ENCODE data around the gene FMNL2. TPM values are rescaled to one million over a fixed set of nuclear protein-coding genes. Genes with fewer than 3 reads are reported as not detected.
A peak's percentile ranks its signal among the peaks of the same experiment; 100 is the strongest.

FMNL2 gene
- total RNA-seq, 1 experiment from 2014 or later, result 33.6 TPM

DNA sequence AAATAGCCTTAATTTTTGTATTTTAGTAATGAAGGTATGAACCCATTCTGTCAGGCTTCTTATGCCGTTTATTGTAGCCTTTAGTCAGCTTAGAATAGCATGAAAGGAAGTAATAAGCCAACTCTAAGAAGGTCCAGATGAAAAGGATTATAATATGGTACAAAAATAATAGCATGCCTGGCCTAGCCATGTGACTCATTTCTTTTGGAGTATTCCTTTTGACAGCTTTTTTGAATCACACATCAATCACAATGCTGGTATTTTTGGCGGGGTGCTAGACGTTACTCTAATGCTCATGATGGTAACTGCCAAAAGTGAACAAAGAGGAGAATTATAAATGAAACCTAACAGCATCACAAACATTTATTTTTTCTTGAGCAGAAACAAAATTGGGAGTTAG, 19.9 kb downstream of the FMNL2 start:
- POLR2A ChIA-PET, result interaction anchor here (0.5 to 0.8 kb wide), 2 partner anchors 15 to 148 kb away, joined by 3 read pairs; no protein-coding TSS in a partner anchor
- no peaks in the 10 kb centered on the region; the same call in 1 of the 2 replicates for H3K4me1 ChIP-seq (ENCODE audit: control insufficient read depth, insufficient read depth, low read length)
- no peak overlapping the region for H3K4me3 ChIP-seq (ENCODE audit: low read depth in 2 of 2, low read length in 2 of 2)
- H3K27me3 ChIP-seq (ENCODE audit: control insufficient read depth, insufficient read depth, low read length), result no peaks in the 10 kb centered on the region
- H3K27ac ChIP-seq (ENCODE audit: low read length), result no peak overlapping the region
- no peaks in the 10 kb centered on the region for H3K9me3 ChIP-seq (ENCODE audit: control insufficient read depth, insufficient read depth, low read depth, low read length)
- in situ Hi-C loops (cut with HindIII; ENCODE audit: low pct_unique_long_range_greater_than_20kb, low sequenced_read_pairs) (no loop called here), intact Hi-C loops (cut with micrococcal nuclease; ENCODE audit: unreplicated experiment) (no loop called here)
- TF ChIP-seq, protein P1, sequence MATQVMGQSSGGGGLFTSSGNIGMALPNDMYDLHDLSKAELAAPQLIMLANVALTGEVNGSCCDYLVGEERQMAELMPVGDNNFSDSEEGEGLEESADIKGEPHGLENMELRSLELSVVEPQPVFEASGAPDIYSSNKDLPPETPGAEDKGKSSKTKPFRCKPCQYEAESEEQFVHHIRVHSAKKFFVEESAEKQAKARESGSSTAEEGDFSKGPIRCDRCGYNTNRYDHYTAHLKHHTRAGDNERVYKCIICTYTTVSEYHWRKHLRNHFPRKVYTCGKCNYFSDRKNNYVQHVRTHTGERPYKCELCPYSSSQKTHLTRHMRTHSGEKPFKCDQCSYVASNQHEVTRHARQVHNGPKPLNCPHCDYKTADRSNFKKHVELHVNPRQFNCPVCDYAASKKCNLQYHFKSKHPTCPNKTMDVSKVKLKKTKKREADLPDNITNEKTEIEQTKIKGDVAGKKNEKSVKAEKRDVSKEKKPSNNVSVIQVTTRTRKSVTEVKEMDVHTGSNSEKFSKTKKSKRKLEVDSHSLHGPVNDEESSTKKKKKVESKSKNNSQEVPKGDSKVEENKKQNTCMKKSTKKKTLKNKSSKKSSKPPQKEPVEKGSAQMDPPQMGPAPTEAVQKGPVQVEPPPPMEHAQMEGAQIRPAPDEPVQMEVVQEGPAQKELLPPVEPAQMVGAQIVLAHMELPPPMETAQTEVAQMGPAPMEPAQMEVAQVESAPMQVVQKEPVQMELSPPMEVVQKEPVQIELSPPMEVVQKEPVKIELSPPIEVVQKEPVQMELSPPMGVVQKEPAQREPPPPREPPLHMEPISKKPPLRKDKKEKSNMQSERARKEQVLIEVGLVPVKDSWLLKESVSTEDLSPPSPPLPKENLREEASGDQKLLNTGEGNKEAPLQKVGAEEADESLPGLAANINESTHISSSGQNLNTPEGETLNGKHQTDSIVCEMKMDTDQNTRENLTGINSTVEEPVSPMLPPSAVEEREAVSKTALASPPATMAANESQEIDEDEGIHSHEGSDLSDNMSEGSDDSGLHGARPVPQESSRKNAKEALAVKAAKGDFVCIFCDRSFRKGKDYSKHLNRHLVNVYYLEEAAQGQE (IDR thresholded peaks at IDR 0.05; ENCODE audit: insufficient read depth in 1 of 2, low read depth in 2 of 2, low read length in 1 of 2), result no peak
- TF ChIP-seq, protein P2, sequence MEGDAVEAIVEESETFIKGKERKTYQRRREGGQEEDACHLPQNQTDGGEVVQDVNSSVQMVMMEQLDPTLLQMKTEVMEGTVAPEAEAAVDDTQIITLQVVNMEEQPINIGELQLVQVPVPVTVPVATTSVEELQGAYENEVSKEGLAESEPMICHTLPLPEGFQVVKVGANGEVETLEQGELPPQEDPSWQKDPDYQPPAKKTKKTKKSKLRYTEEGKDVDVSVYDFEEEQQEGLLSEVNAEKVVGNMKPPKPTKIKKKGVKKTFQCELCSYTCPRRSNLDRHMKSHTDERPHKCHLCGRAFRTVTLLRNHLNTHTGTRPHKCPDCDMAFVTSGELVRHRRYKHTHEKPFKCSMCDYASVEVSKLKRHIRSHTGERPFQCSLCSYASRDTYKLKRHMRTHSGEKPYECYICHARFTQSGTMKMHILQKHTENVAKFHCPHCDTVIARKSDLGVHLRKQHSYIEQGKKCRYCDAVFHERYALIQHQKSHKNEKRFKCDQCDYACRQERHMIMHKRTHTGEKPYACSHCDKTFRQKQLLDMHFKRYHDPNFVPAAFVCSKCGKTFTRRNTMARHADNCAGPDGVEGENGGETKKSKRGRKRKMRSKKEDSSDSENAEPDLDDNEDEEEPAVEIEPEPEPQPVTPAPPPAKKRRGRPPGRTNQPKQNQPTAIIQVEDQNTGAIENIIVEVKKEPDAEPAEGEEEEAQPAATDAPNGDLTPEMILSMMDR (IDR thresholded peaks at IDR 0.05), result no peak
- TSS peak; percentile 18 for BruUV-seq (replicated peaks)
- ATAC-seq (no peak), DNase-seq (ENCODE audit: low read depth, low spot score) (no peak)
- CTCF ChIA-PET, result no interaction called here
- H3K36me3 ChIP-seq (ENCODE audit: control insufficient read depth, insufficient read depth, low read length), result no peaks in the 10 kb centered on the region

DNA sequence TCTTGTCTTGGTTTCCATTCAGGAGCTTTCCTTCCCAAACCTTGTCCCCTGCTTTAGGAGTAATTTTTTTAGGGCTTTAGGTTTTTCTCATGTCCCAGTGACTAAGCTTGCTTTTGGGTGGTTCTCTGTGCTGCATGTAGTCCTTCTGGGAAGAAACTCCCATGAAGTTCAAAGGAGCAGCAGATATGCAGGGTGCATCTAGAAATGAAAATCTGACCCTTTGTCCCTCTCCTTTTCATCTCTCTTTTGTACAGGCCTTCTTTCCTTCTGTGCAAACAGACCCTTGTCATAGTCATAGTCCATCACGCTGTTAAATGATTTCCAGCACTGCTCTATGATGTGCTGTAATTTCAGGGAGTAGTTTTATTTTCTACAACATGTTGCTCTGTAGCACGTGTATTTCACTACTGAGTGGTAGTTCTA, 20.4 kb downstream of the FMNL2 start:
- Histone ChIP-seq H3K36me3 (ENCODE audit: control insufficient read depth, insufficient read depth, low read length) (no peaks in the 10 kb centered on the region), H3K4me1 (ENCODE audit: control insufficient read depth, insufficient read depth, low read length) (no peaks in the 10 kb centered on the region; the same call in 1 of the 2 replicates), H3K9me3 (ENCODE audit: control insufficient read depth, insufficient read depth, low read depth, low read length) (no peaks in the 10 kb centered on the region), H3K27me3 (ENCODE audit: control insufficient read depth, insufficient read depth, low read length) (no peaks in the 10 kb centered on the region), H3K27ac (ENCODE audit: low read length) (no peak overlapping the region), H3K4me3 (ENCODE audit: low read depth in 2 of 2, low read length in 2 of 2) (no peak overlapping the region)
- ATAC-seq (no peak), DNase-seq (ENCODE audit: low read depth, low spot score) (no peak)
- intact Hi-C loops (cut with micrococcal nuclease; ENCODE audit: unreplicated experiment), result no loop called here
- BruUV-seq (replicated peaks), result no TSS peak
- no peak for TF ChIP-seq POLR2AphosphoS5 (IDR thresholded peaks at IDR 0.05; ENCODE audit: low read depth, low read length)
- no peak for TF ChIP-seq TCF7L2 (IDR thresholded peaks at IDR 0.05; ENCODE audit: low read depth, low read length)
- TF ChIP-seq, protein P2 (IDR thresholded peaks at IDR 0.05), result no peak
- TF ChIP-seq SIN3A (IDR thresholded peaks at IDR 0.05; ENCODE audit: borderline replicate concordance, insufficient read depth, low read depth, low read length), result no peak
- TF ChIP-seq, protein P1 (IDR thresholded peaks at IDR 0.05; ENCODE audit: insufficient read depth in 1 of 2, low read depth in 2 of 2, low read length in 1 of 2), result no peak
- in situ Hi-C loops (cut with HindIII; ENCODE audit: low pct_unique_long_range_greater_than_20kb, low sequenced_read_pairs), result no loop called here
- ChIA-PET POLR2A (interaction anchor here (0.8 kb wide), 1 partner anchor 16 kb away, joined by 3 read pairs; no protein-coding TSS in a partner anchor), CTCF (no interaction called here)

Data from Panc1 (cell line).